GM12878 (cell line): Measurements from ENCODE around the gene NANOS2. TPM values are rescaled to one million over a fixed set of nuclear protein-coding genes. Genes with fewer than 3 reads are reported as not detected.

ENCODE experiments used
- ATAC-seq: fragments of 200-7000 bp; cut with Tn5 transposase; 3 replicates; pipeline ENCODE4 v1.9.1; 2020; ENCODE audit warnings: mild to moderate bottlenecking, moderate library complexity
- BruUV-seq: library from RNA; stranded (reverse); fragments of 400-500 nt; replicated peaks from 2 replicates; lab custom pipeline; 2021; lab: Mats Ljungman, UMichigan
- CTCF ChIA-PET: fragments of 300-600 bp; sonication (Branson Sonifier 250); formaldehyde crosslinking; extraction: SDS; loops from one replicate; lab custom pipeline; 2021; ENCODE audit warnings: inconsistent platforms; lab: Yijun Ruan, JAX
- POLR2A ChIA-PET: fragments of 350-600 bp; formaldehyde crosslinking; extraction: SDS; loops from one replicate; lab custom pipeline; 2021; ENCODE audit warnings: inconsistent platforms; lab: Charles Lee
- RAD21 ChIA-PET: fragments of 300-600 bp; sonication (Branson Sonifier 250); formaldehyde crosslinking; loops from one replicate; lab custom pipeline; 2023; ENCODE audit warnings: antibody characterized with exemption; ENCODE audit not compliant: unreplicated experiment; lab: Charles Lee
- SMC1A ChIA-PET: fragments of 300-600 bp; sonication (Branson Sonifier 250); formaldehyde crosslinking; loops from one replicate; lab custom pipeline; 2023; ENCODE audit not compliant: unreplicated experiment, uncharacterized antibody; lab: Charles Lee
- DNase-seq: peaks from one replicate; pipeline ENCODE4 v3.0.0-alpha.2; 2011; ENCODE audit warnings: low read depth, low spot score
- FAIRE-seq: peaks from 3 replicates; lab custom pipeline; 2011; peaks lifted over from hg19 to GRCh38; lab: Jason Lieb, UNC
- H2AFZ ChIP-seq: 2 replicates; pipeline ENCODE4 v1.6.0; 2011; ENCODE audit warnings: low read depth, low read length, control low read depth; ENCODE audit not compliant: control insufficient read depth
- H3K27ac ChIP-seq: 2 replicates; pipeline ENCODE4 v1.5.1; 2011; ENCODE audit warnings: control low read depth; ENCODE audit not compliant: control insufficient read depth, insufficient read depth
- H3K27me3 ChIP-seq, 2 experiments: replicated peaks in 1 of 2; 2 replicates each; pipeline versions ENCODE4 v1.6.0 to v1.6.1; 2011; ENCODE audit warnings: low read length in 1 of 2; ENCODE audit not compliant: control insufficient read depth in 2 of 2, insufficient read depth in 2 of 2
- H3K36me3 ChIP-seq, 2 experiments: 2 replicates each; pipeline ENCODE4 v1.5.1; 2011; ENCODE audit warnings: low read length in 1 of 2; ENCODE audit not compliant: control insufficient read depth in 2 of 2, insufficient read depth in 2 of 2
- H3K4me1 ChIP-seq: 2 replicates; pipeline ENCODE4 v1.6.1; 2011; ENCODE audit warnings: mild to moderate bottlenecking, low read length, moderate library complexity, mixed read lengths; ENCODE audit not compliant: control insufficient read depth, insufficient read depth
- H3K4me2 ChIP-seq: 2 replicates; pipeline ENCODE4 v1.6.0; 2011; ENCODE audit warnings: control low read depth; ENCODE audit not compliant: control insufficient read depth, insufficient read depth
- H3K4me3 ChIP-seq: fragments of 200-600 bp; sonication (generic); 2 replicates; pipeline ENCODE4 v1.5.1; 2016
- H3K79me2 ChIP-seq: 2 replicates; pipeline ENCODE4 v1.6.0; 2011; ENCODE audit warnings: low read length; ENCODE audit not compliant: control insufficient read depth, insufficient read depth
- H3K9ac ChIP-seq: 2 replicates; pipeline ENCODE4 v1.8.0; 2011; ENCODE audit warnings: low read length, control low read depth, mixed read lengths; ENCODE audit not compliant: control insufficient read depth, insufficient read depth
- H3K9me3 ChIP-seq: replicated peaks from 3 replicates; pipeline ENCODE4 v1.5.1; 2011; ENCODE audit warnings: mild to moderate bottlenecking, low read length; ENCODE audit not compliant: control insufficient read depth, insufficient read depth
- H4K20me1 ChIP-seq: 2 replicates; pipeline ENCODE4 v1.6.0; 2011; ENCODE audit not compliant: control insufficient read depth, insufficient read depth
- CBX3 ChIP-seq: fragments of 200-600 bp; sonication (generic); IDR thresholded peaks from 2 replicates; pipeline ENCODE4 v1.6.1; 2016; ENCODE audit warnings: low read depth, borderline replicate concordance
- CTCF ChIP-seq, 3 experiments: IDR thresholded peaks in 2 of 3; conservative IDR thresholded peaks in 1 of 3; 2 replicates each; pipeline ENCODE4 v1.5.1; 2011; ENCODE audit warnings: low read depth in 3 of 3, low read length in 3 of 3, mild to moderate bottlenecking in 3 of 3, control low read depth in 2 of 3, moderate library complexity in 2 of 3, inconsistent platforms in 1 of 3, mixed read lengths in 1 of 3; ENCODE audit not compliant: control insufficient read depth in 2 of 3, insufficient read depth in 1 of 3; ENCODE audit errors: extremely low read depth in 1 of 3
- E2F4 ChIP-seq: IDR thresholded peaks from 2 replicates; pipeline ENCODE4 v1.6.1; 2012; ENCODE audit warnings: low read depth, low read length, improper control_type of control experiment
- TCF3 ChIP-seq: IDR thresholded peaks from 2 replicates; pipeline ENCODE4 v1.6.1; 2012; ENCODE audit warnings: low read depth, mild to moderate bottlenecking, low read length, borderline replicate concordance; ENCODE audit not compliant: insufficient read depth
- USF1 ChIP-seq: IDR thresholded peaks from 2 replicates; pipeline ENCODE4 v1.6.1; 2011; ENCODE audit warnings: borderline replicate concordance, low read depth, mild to moderate bottlenecking, moderate library complexity, mixed read lengths, low read length; ENCODE audit not compliant: insufficient read depth; ENCODE audit errors: extremely low read length
- ZBTB11 ChIP-seq: fragments of 450-650 bp; formaldehyde crosslinking; IDR thresholded peaks from 2 replicates; pipeline ENCODE4 v1.5.0; 2022; ENCODE audit warnings: mild to moderate bottlenecking, missing genetic modification characterization
- ZBTB33 ChIP-seq: fragments of 450-650 bp; IDR thresholded peaks from 2 replicates; pipeline ENCODE4 v1.6.1; 2017; ENCODE audit warnings: mild to moderate bottlenecking
- WGBS: methylation state at CpG from one replicate; pipeline ENCODE4 v1.1.6; 2016; ENCODE audit warnings: low lambda C conversion rate; ENCODE audit not compliant: insufficient replicate concordance, insufficient coverage; ENCODE audit errors: missing lambda C conversion rate; 5-methylcytosine and 5-hydroxymethylcytosine counted together
- in situ Hi-C: fragments of 300-500 bp; cut with MboI; formaldehyde crosslinking; loops from 9 replicates; pipeline ENCODE4 v1.14.3; 2018; ENCODE audit warnings: mixed read lengths
- intact Hi-C: fragments of 100-400 bp; cut with micrococcal nuclease; formaldehyde crosslinking; loops from one replicate; pipeline ENCODE4 v1.14.2; 2022; ENCODE audit not compliant: unreplicated experiment
- polyA plus RNA-seq, 11 experiments: library from polyadenylated mRNA; depleted of rRNA in 4 of 11; unstranded in 6 of 11; stranded (reverse) in 5 of 11; fragments of >200 nt; fragmentation: Nextera tagmentation in 4 of 11; fragmentation: Illumina TruSeq in 1 of 11; extraction: Ambion mirVana in 4 of 11; extraction: Trizol in 1 of 11; gene quantifications; 1 replicate in 1 of 11; 2 replicates in 10 of 11; pipeline versions ENCODE4 v1.2.1 to v1.2.3, GENCODE V29; 2011 to 2016; ENCODE audit warnings: inconsistent platforms in 2 of 11, missing spikeins in 2 of 11, low read depth in 1 of 11
- total RNA-seq, 4 experiments: library from RNA; depleted of rRNA in 3 of 4; stranded (reverse); fragments of >200 nt in 3 of 4; fragmentation: Illumina TruSeq in 1 of 4; extraction: Trizol in 1 of 4; gene quantifications; 2 replicates each; pipeline versions ENCODE4 v1.2.1 to v1.2.3, GENCODE V29; 2013 to 2021

NANOS2 gene
- total and polyA plus RNA-seq, 10 of the 15 experiments (the other 5 are each of a cell fraction or from before 2014, with no cell fraction given): not detected

- DNase-seq (no peak), ATAC-seq (peak; percentile 87), FAIRE-seq (no peak)
- intact Hi-C loops (no loop called here), in situ Hi-C loops (no loop called here)
- ChIA-PET SMC1A (no interaction called here), CTCF (no interaction called here), POLR2A (no interaction called here), RAD21 (no interaction called here)
- H3K36me3 ChIP-seq: no peaks in the 10 kb centered on the region
- no peak overlapping the region for H2AFZ ChIP-seq
- no TSS peak for BruUV-seq
- H4K20me1 ChIP-seq: no peaks in the 10 kb centered on the region
- 46% methylated on average over 9 of the region's 9 CpGs for WGBS
- no peak overlapping the region for H3K27ac ChIP-seq
- no peak overlapping the region for H3K4me2 ChIP-seq
- no peaks in the 10 kb centered on the region for H3K9me3 ChIP-seq
- TF ChIP-seq ZBTB33 (no peak), USF1 (no peak), TCF3 (no peak), CBX3 (no peak), ZBTB11 (CRISPR knock-in tag) (no peak), CTCF (IDR thresholded peaks at IDR 0.05 in 2 of 3, conservative IDR thresholded peaks at IDR 0.05 in 1 of 3; ENCODE audit: control insufficient read depth in 2 of 3, extremely low read depth in 1 of 3, insufficient read depth in 1 of 3, low read depth in 3 of 3, low read length in 3 of 3) (peak; percentile 2 to 32 (median 29); a peak in 2 of 6 replicates), E2F4 (no peak)
- no peaks in the 10 kb centered on the region for H3K79me2 ChIP-seq
- H3K9ac ChIP-seq: no peak overlapping the region
- no peaks in the 10 kb centered on the region for H3K27me3 ChIP-seq
- H3K4me1 ChIP-seq: no peaks in the 10 kb centered on the region
- no peak overlapping the region for H3K4me3 ChIP-seq
These were observed 7.7 kb upstream of the NANOS2 start for GRCh38 chr19:45922281-45922680.
